ENCODE measurements around the gene FBXO21. TPM values are rescaled to one million over a fixed set of nuclear protein-coding genes. Genes with fewer than 3 reads are reported as not detected.
A peak's percentile ranks its signal among the peaks of the same experiment; 100 is the strongest.

Gene FBXO21
- total RNA-seq, 5 donors from 2014 or later (not counting 1 experiment from before 2014, with no cell fraction given) = 47.7 to 58.1 (median 54.2) TPM

DNA sequence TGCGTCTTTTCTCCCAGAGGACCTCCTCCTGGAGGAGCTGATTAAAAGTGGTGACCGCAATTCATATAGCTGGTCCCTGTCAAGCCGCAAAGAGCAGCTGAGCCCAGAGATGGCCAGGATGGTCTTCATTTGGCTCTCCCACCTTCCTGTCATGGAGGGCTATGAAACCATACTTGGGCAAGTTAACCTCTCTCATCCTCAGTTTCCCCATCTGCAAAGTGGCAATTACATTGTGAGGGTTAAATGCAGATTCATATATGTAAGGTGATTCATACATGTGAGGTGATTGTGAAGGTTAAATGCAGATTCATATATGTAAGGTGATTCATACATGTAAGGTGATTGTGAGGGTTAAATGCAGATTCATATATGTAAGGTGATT is 87.5 kb downstream of the FBXO21 start:
- no peaks in the 10 kb centered on the region for H3K36me3 Mint-ChIP-seq
- H3K4me3 Mint-ChIP-seq = no peak overlapping the region
- peaks cover 11 to 19% (median 15%) of the 10 kb centered on the region in 3 donors for H3K4me1 Mint-ChIP-seq
- no peak overlapping the region for H3K4me3 ChIP-seq (ENCODE audit: control insufficient read depth in 1 of 2, extremely low read depth in 1 of 2, low read length in 1 of 2)
- no peak overlapping the region for H3K27ac ChIP-seq (ENCODE audit: low read length)
- ATAC-seq (replicated peaks in 1 of 4) = no peak
- ChIA-PET CTCF (no interaction called here), POLR2A (no interaction called here)
- H3K36me3 ChIP-seq (ENCODE audit: control insufficient read depth in 2 of 2, extremely low read depth in 1 of 2, insufficient read depth in 1 of 2, low read length in 1 of 2) = no peaks in the 10 kb centered on the region
- no CpG with 5 or more reads among the region's 3 CpGs for WGBS (ENCODE audit: insufficient coverage)
- peaks cover 0 to 24% of the 10 kb centered on the region in 2 experiments for H3K27me3 ChIP-seq (replicated peaks in 1 of 2; ENCODE audit: control insufficient read depth in 2 of 2, extremely low read depth in 1 of 2, insufficient read depth in 2 of 2, low read length in 1 of 2)
- H3K9me3 Mint-ChIP-seq = no peaks in the 10 kb centered on the region
- no peaks in the 10 kb centered on the region for H3K9me3 ChIP-seq
- no peak overlapping the region for H3K27ac Mint-ChIP-seq
- H3K4me1 ChIP-seq (ENCODE audit: control insufficient read depth in 1 of 2, extremely low read depth in 1 of 2, insufficient read depth in 2 of 2, low read length in 2 of 2) = peaks cover 5 to 25% of the 10 kb centered on the region in 2 experiments
- H3K27me3 Mint-ChIP-seq = peaks cover 3 to 13% of the 10 kb centered on the region in 2 donors
- no peak for DNase-seq

DNA sequence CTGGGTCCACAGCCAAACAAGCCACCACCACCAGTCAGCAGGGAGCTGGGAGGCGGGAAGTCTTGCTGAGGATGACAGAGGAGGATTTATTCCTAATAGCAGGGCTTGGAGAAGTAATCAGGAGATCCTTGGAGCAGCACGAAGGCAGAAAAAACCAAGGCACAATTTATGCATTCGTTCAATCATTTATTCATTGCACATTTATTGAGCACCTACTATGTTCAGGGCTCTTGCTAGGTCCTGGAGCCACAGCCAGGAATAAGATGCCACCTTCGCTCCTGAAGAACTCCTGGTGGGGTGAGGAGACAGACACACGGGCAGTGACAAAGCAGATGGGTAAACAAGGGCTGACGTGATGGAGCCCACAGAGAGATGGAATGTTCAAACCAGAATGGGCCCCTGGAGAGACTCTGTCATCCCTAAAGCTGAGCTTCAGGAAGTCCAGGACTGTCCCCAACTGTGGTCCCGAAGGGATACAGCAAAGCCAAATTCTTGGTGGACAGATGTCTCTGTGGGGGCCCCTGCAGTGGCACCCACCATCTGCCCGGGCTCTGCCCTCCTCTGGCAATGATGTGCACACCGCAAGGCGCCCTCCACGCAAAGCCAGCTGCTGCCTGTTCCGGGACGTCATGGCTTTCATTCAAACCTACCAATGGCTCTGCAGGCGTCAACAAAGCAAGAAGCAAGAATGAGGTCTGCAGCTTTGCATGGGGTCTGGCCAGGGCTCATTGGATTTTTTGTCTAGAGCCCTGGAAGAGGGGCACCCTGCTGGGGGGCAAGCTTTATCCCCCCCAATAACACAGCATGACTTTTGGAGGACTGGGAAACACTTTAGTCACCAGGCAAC is 88.1 kb downstream of the FBXO21 start:
- Histone ChIP-seq H3K4me3 (ENCODE audit: control insufficient read depth in 1 of 2, extremely low read depth in 1 of 2, low read length in 1 of 2) (no peak overlapping the region), H3K4me1 (ENCODE audit: control insufficient read depth in 1 of 2, extremely low read depth in 1 of 2, insufficient read depth in 2 of 2, low read length in 2 of 2) (peaks cover 6 to 29% of the 10 kb centered on the region in 2 experiments), H3K36me3 (ENCODE audit: control insufficient read depth in 2 of 2, extremely low read depth in 1 of 2, insufficient read depth in 1 of 2, low read length in 1 of 2) (no peaks in the 10 kb centered on the region), H3K27ac (ENCODE audit: low read length) (no peak overlapping the region), H3K27me3 (replicated peaks in 1 of 2; ENCODE audit: control insufficient read depth in 2 of 2, extremely low read depth in 1 of 2, insufficient read depth in 2 of 2, low read length in 1 of 2) (peaks cover 0 to 26% of the 10 kb centered on the region in 2 experiments), H3K9me3 (no peaks in the 10 kb centered on the region)
- ChIA-PET POLR2A (no interaction called here), CTCF (no interaction called here)
- ATAC-seq (replicated peaks in 1 of 4) = no peak
- Mint-ChIP-seq H3K4me3 (no peak overlapping the region), H3K36me3 (no peaks in the 10 kb centered on the region), H3K27ac (no peak overlapping the region), H3K9me3 (no peaks in the 10 kb centered on the region), H3K27me3 (peaks cover 9 to 17% of the 10 kb centered on the region in 2 donors), H3K4me1 (peaks cover 12 to 24% (median 19%) of the 10 kb centered on the region in 3 donors)
- no peak for DNase-seq
- 85% methylated on average over 11 of the region's 14 CpGs for WGBS (ENCODE audit: insufficient coverage)

DNA sequence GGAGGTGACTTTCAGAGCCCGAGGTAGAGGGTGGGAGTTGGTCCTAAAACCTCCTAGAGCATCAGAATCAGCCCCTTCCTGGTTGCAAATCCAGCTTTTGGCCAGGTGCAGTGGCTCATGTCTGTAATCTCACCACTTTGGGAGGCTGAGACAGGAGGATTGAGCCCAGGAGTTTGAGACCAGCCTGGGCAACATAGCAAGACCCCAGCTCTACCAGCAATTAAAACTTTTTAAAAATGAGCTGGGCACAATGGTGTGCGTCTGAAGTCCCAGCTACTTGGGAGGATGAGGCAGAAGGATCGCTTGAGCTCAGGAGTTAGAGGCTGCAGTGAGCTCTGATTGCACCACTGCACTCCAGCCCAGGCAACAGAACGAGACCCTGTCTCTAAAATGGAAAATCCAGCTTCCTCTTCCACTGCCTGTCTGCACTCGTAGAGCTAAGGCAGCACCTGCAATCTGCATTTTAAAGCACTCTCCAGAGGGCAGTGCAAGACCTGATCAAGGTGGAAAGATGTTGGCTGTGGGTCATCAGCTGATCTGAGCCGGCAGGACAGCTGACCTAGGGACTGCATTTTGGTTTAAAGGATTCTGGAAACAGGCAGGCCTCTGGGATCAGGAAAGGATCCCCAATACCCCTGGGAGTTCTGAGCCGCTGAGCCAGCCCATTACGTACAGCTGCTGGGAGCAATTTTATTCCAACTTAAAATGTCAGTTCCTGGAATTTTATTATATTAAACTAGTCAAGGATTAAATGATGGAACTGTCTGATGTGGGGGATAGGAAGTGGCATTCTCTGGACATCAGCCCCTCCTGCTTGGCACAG is 89.2 kb downstream of the FBXO21 start:
- Mint-ChIP-seq H3K27me3 (peaks cover 15 to 23% of the 10 kb centered on the region in 2 donors), H3K4me1 (peaks cover 10 to 26% (median 17%) of the 10 kb centered on the region in 3 donors), H3K36me3 (no peaks in the 10 kb centered on the region), H3K4me3 (peak overlapping the region in 1 of 3 donors; percentile 67), H3K27ac (no peak overlapping the region), H3K9me3 (no peaks in the 10 kb centered on the region)
- WGBS (ENCODE audit: insufficient coverage) = 76% methylated on average over 3 of the region's 8 CpGs
- POLR2A ChIA-PET = no interaction called here
- Histone ChIP-seq H3K27ac (ENCODE audit: low read length) (no peak overlapping the region), H3K4me3 (ENCODE audit: control insufficient read depth in 1 of 2, extremely low read depth in 1 of 2, low read length in 1 of 2) (no peak overlapping the region), H3K9me3 (no peaks in the 10 kb centered on the region), H3K4me1 (ENCODE audit: control insufficient read depth in 1 of 2, extremely low read depth in 1 of 2, insufficient read depth in 2 of 2, low read length in 2 of 2) (peaks cover 6 to 30% of the 10 kb centered on the region in 2 experiments), H3K36me3 (ENCODE audit: control insufficient read depth in 2 of 2, extremely low read depth in 1 of 2, insufficient read depth in 1 of 2, low read length in 1 of 2) (no peaks in the 10 kb centered on the region), H3K27me3 (replicated peaks in 1 of 2; ENCODE audit: control insufficient read depth in 2 of 2, extremely low read depth in 1 of 2, insufficient read depth in 2 of 2, low read length in 1 of 2) (peaks cover 0 to 35% of the 10 kb centered on the region in 2 experiments)
- CTCF ChIA-PET = no interaction called here
- ATAC-seq (replicated peaks in 1 of 4) (no peak), DNase-seq (no peak)

DNA sequence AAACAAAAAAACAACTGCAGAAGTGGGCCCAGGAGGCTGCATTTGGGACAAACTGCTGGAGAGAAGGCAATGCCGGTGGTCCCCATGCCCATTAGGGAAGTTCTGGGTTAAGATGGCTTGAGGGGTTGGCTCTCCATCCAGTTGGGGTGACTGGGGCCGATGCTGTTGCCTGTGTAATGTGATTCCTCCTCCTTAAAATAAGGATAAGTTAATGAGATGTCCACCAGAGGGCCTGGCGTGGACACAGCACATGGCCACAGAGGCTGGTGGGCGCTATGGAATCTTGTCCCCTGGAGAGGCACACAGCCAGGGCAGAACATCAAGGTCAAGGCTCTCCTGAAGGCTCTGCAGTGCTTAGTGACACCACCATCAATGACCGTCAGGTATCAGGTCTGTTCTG is 90.0 kb downstream of the FBXO21 start:
- ATAC-seq (replicated peaks in 1 of 4) = no peak
- H3K27ac Mint-ChIP-seq = no peak overlapping the region
- Histone ChIP-seq H3K27me3 (replicated peaks in 1 of 2; ENCODE audit: control insufficient read depth in 2 of 2, extremely low read depth in 1 of 2, insufficient read depth in 2 of 2, low read length in 1 of 2) (peaks cover 0 to 35% of the 10 kb centered on the region in 2 experiments), H3K9me3 (no peaks in the 10 kb centered on the region), H3K36me3 (ENCODE audit: control insufficient read depth in 2 of 2, extremely low read depth in 1 of 2, insufficient read depth in 1 of 2, low read length in 1 of 2) (no peaks in the 10 kb centered on the region), H3K4me3 (ENCODE audit: control insufficient read depth in 1 of 2, extremely low read depth in 1 of 2, low read length in 1 of 2) (no peak overlapping the region), H3K27ac (ENCODE audit: low read length) (no peak overlapping the region), H3K4me1 (ENCODE audit: control insufficient read depth in 1 of 2, extremely low read depth in 1 of 2, insufficient read depth in 2 of 2, low read length in 2 of 2) (peaks cover 6 to 23% of the 10 kb centered on the region in 2 experiments)
- POLR2A ChIA-PET = no interaction called here
- H3K27me3 Mint-ChIP-seq = peaks cover 15 to 23% of the 10 kb centered on the region in 2 donors
- no peaks in the 10 kb centered on the region for H3K36me3 Mint-ChIP-seq
- H3K9me3 Mint-ChIP-seq = no peaks in the 10 kb centered on the region
- H3K4me1 Mint-ChIP-seq = peaks cover 5 to 17% (median 11%) of the 10 kb centered on the region in 3 donors
- WGBS (ENCODE audit: insufficient coverage) = 93% methylated on average over 4 of the region's 5 CpGs
- CTCF ChIA-PET = no interaction called here
- H3K4me3 Mint-ChIP-seq = peak overlapping the region; percentile 67 to 72 (median 67)
- no peak for DNase-seq

DNA sequence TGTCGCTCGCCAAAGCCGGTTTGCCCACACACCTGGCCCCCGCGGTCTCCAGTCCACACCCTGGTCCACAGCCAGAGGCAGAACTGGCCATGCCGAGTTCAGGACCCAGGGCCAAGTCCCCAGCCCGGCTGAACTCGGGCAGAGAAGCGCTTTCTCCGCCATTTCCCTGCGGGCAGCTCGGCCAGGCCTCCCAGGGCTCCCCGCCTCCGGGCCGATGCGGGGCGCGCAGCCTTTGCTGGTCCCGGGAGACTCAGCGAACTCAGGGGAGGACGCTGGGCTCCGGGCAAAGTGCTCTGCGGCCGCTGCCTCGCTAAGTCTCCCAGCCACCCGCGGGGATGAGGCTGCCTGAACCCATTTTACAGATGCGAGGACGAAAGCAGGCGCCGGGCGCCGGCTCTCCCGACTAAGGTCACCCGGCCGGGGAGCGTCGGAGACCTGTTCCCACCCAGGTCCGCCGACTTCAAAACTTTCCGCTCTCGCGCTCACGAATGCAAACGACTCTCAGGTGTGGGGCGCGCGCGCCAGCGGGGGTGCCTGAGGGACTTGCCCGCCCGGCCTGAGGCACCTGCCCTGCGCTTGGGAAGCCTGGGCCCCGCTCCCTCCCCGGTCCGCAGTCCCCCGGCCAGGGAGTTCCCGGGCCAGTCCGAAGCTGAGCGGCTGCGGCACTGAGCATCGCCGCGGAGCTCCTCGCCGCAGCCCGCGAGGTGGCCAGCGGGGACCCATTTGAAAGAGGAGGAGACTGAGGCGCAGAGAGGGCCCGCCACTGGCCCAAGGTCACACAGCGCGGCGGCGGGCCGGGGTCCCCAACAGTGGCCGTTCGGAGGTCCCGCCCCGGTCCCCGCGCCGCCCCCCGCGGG is 91.7 kb downstream of the FBXO21 start:
- Histone ChIP-seq H3K9me3 (no peaks in the 10 kb centered on the region), H3K4me1 (ENCODE audit: control insufficient read depth in 1 of 2, extremely low read depth in 1 of 2, insufficient read depth in 2 of 2, low read length in 2 of 2) (peaks cover 6 to 23% of the 10 kb centered on the region in 2 experiments), H3K27ac (ENCODE audit: low read length) (no peak overlapping the region), H3K27me3 (replicated peaks in 1 of 2; ENCODE audit: control insufficient read depth in 2 of 2, extremely low read depth in 1 of 2, insufficient read depth in 2 of 2, low read length in 1 of 2) (peaks cover 0 to 35% of the 10 kb centered on the region in 2 experiments), H3K36me3 (ENCODE audit: control insufficient read depth in 2 of 2, extremely low read depth in 1 of 2, insufficient read depth in 1 of 2, low read length in 1 of 2) (no peaks in the 10 kb centered on the region), H3K4me3 (ENCODE audit: control insufficient read depth in 1 of 2, extremely low read depth in 1 of 2, low read length in 1 of 2) (peak overlapping the region; percentile 62 to 80)
- H3K27ac Mint-ChIP-seq = no peak overlapping the region
- ChIA-PET CTCF (interaction anchor here in 1 of 2 donors (0.6 kb wide), 2 partner anchors 33 to 911 kb away, joined by 3 read pairs; no protein-coding TSS in a partner anchor), POLR2A (no interaction called here)
- 2% methylated on average over 85 of the region's 85 CpGs for WGBS (ENCODE audit: insufficient coverage)
- H3K27me3 Mint-ChIP-seq = peaks cover 15 to 23% of the 10 kb centered on the region in 2 donors
- peaks cover 5 to 17% (median 11%) of the 10 kb centered on the region in 3 donors for H3K4me1 Mint-ChIP-seq
- H3K9me3 Mint-ChIP-seq = no peaks in the 10 kb centered on the region
- H3K36me3 Mint-ChIP-seq = no peaks in the 10 kb centered on the region
- ATAC-seq (replicated peaks in 1 of 4) = peak; percentile 24 to 58 (median 42)
- H3K4me3 Mint-ChIP-seq = peak overlapping the region; percentile 75 to 83 (median 82)
- peak in 12 of 35 experiments; percentile 6 to 41 (median 16) for DNase-seq
